Fibroblast of lung (primary cell): ENCODE results near the gene CYP2D6.

ENCODE experiments used
- CTCF ChIP-seq, 2 donors: IDR thresholded peaks in 1 of 2; conservative IDR thresholded peaks in 1 of 2; 1 replicate in 1 of 2; 2 replicates in 1 of 2; pipeline ENCODE4 v1.5.1; 2011 to 2012; ENCODE audit warnings: low read length in 2 of 2, control low read depth in 1 of 2, inconsistent platforms in 1 of 2, low read depth in 1 of 2, mild to moderate bottlenecking in 1 of 2
- EZH2 ChIP-seq: IDR thresholded peaks from 2 replicates; pipeline ENCODE4 v1.5.1; 2012; ENCODE audit warnings: low read length, control low read depth, mild to moderate bottlenecking; ENCODE audit errors: missing control alignments

- TF ChIP-seq CTCF (conservative IDR thresholded peaks at IDR 0.05 in 1 of 2, IDR thresholded peaks at IDR 0.05 in 1 of 2; ENCODE audit: low read depth in 1 of 2, low read length in 2 of 2) (no peak), EZH2 (no peak)
These were observed 48.4 kb upstream of the CYP2D6 start for GRCh38 chr22:42178910-42179519.
